DMS79 treated with DMSO at 0.1 percent for 48 hours (cell line): Measurements from ENCODE around the gene AFAP1L1.
A peak's percentile ranks its signal among the peaks of the same experiment; 100 is the strongest.

Experiments used
- DNase-seq: peaks from one replicate; lab custom pipeline; 2025; lab: John Stamatoyannopoulos, UW

AFAP1L1 gene

DNA sequence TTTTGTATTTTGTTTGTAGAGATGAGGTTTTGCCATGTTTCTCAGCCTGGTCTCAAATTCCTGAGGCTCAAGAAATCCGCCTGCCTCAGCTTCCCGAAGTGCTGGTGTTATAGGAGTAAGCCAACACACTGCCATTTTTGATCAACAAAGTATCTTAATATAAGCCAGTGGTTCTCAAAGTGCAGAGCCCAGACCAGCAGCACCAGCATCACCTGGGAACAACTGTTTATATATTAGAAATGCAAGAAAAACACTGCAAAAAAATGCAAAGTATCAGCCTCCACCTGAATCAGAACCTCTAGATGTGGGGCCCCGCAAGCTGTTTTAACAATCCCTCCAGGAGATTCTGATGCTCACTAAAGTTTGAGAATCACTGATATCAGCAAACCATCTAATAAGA lies 101.3 kb downstream of the AFAP1L1 start:
- DNase-seq, result no peak

DNA sequence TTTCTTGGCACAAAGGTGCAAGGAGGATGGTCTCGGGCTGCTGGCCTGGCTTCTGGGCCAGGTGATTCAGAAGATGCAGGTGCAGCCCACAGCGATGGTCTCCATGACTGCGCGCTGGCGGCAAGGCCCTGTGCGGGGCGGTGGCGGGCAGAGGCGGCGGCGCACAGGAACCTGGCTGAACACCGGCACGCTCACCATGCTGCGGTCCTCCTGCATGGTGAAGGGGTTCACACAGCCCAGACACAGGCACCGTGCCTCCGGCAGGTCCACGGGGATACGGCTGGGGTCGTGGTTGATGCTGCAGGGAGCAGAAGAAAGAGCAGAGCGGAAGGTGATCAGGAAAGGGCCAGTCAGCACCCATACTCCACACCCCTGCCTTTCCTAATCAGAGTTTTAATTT lies 102.6 kb downstream of the AFAP1L1 start:
- DNase-seq, result no peak

DNA sequence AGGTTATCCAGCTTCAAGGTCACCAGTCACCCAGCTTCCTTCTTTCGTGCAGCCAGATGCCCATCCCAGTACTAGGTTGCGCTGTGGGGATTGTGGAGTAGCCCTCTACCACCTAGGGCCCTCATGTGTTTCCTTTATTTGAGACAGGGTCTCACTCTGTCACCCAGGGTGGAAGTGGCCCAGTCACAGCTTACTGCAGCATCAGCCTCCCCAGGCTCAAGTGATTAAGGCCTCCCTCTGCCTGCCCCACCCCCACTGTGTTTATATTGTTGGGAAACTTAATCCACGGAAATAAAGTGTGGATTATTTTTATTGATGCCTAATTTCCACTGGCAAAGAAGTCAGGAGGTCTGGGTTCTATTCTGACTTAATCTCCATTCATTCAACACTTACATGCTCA lies 103.1 kb downstream of the AFAP1L1 start:
- DNase-seq, result no peak

DNA sequence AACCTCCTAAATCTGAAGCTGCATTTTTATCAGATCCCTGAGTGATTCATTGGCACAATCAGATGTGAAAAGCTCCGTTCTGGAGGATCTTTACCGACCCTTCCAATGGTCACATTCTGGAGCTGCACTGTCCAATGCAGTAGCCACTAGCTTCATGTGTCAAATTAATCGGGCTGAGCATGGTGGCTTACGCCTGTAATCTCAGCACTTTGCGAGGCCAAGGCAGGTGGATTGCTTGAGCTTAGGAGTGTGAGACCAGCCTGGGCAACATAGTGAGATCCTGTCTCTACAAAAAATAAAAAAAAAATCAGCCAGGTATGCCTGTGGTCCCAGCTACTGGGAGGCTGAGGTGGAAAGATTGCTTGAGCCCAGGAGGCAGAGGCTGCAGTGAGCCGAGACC lies 103.8 kb downstream of the AFAP1L1 start:
- DNase-seq, result no peak

DNA sequence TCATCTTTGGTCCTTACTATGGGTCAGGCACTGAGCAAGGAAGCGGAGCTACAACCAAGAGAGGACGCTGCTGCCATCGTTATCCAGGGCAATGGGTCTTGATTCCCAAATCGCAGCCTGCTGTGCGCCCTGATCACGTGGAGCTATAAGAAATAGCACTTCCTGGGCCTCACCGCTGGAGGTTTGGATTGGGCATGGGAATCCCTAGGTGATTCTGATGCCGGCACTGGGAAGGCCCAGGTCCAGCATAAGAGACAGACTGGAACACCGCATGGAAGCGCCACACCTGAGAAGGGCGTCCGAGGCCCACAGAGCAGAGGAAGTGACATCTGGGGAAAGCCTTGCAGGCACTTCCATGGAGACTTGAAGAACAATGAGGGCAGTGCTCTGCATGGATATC lies 104.4 kb downstream of the AFAP1L1 start:
- no peak for DNase-seq

DNA sequence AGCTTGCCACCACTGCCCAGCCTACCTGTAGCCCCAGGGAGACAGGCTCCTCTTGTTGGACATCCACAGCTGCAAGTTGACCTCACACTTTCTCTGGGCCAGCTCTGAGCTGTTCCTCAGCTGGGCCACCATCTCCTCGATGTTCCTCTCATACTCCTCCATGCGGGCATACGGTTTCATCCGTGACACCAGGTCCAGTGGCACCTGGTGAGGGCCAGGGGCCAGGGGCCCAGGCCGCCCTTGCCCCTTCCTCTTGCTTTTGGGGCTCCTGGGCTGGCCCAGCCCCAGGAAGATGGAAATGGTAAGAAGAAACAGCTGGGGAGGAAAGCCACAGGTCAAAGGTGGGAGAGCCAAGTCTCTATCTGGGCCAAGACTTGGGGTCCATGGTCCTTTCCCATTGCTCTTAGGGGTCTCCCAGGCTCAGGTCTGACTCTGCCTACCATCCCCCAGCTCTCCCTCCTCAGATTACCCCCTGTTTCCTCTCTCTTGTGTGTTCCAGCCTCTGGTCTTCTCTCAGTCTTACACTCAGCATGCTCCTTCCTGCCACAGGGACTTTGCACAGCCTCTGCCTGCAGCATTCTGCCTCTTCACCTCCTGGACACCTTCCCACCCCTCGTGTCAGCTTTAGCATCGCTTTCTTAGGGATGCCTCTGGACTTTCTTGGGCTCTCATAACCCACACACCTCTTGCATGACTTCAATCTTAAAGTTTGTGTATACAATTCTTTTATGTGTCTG lies 105.2 kb downstream of the AFAP1L1 start:
- DNase-seq, result no peak

DNA sequence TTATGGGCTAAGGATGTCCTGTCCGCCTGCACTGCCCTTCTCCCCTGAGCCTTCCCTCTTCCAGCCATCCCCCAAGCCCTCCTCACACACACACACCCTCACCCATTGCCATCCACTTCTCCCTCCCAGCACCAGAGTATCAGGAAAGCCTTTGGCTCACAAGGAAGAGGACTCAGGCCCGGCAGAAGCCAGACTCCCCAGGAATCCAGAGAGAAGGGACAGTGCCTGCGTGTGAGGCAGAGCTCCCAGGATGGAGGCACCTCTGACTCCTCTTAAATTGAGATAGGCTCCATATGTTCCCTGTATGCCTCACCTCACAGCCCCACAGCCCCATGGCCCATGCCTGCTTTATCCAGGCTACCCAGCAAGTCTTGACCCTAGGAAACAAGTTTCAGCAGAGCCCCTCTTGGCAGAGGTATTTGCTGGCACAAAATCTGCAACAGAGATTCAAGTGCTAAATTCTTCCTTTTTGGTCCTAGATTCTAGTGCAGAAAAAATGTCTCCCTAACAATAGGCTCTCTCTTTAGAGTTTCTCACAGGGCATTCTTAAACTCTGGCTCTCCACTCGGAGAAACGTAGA lies 106.7 kb downstream of the AFAP1L1 start:
- no peak for DNase-seq

DNA sequence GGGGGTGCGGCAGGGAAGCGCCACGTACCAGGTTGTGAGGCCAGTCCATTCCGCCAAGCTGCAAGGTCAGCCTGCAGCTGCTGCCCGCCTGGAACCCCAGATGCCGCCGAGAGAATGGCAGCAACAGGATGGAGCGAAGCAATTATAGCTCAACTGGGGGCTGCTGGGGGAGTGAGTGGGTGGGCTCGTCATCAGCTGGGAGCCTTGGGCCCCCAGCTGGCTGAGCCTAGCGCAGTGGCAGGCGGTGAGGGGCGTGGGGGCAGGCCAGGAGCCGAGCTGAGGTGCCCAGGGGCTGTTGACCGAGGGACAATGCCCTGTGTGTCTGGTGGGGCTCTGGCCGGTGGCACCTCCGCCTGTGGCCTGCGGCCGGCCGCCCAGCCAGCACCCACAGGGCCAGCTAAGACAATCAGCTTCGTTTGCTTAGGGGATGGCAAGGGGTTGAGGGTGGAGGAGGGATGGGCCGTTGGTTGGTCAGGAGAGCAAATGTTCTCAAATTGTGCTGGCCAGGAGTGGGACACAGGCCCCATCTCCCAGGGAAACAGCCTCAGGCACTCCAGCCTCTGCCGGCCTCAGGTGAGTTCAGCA lies 107.6 kb downstream of the AFAP1L1 start, which contains the start of gene IL17B:
Gene IL17B (minus strand): TSS at position 116 of the 585 bp plus-strand sequence. CDS start 67 bp downstream, at position 49.
- DNase-seq, result no peak

DNA sequence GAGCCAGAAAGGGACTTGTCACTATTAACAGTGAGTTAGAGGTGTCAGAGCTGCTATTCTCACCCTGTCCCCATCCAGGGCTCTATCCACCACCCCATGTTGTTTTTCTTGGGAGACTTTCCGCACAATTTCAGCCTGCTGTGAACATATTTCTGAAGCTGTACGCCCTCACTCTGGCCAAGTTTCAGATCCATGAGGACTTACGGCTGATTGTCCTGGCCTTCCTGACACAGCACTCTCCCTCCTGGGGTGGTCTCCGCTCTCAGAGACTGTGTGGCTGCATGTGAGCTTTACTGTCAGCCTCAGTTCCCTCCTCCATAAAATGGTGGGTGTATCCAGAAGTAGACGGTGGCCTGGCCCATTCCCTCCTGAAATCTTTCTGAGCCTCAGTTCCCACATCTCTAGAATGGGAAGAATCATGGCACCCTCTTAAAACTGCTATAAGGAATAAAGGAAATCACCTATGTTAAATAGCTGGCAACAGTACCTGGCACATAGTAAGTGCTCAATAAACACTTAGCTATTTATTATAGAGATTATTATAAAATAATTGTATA lies 108.2 kb downstream of the AFAP1L1 start:
- DNase-seq, result no peak

DNA sequence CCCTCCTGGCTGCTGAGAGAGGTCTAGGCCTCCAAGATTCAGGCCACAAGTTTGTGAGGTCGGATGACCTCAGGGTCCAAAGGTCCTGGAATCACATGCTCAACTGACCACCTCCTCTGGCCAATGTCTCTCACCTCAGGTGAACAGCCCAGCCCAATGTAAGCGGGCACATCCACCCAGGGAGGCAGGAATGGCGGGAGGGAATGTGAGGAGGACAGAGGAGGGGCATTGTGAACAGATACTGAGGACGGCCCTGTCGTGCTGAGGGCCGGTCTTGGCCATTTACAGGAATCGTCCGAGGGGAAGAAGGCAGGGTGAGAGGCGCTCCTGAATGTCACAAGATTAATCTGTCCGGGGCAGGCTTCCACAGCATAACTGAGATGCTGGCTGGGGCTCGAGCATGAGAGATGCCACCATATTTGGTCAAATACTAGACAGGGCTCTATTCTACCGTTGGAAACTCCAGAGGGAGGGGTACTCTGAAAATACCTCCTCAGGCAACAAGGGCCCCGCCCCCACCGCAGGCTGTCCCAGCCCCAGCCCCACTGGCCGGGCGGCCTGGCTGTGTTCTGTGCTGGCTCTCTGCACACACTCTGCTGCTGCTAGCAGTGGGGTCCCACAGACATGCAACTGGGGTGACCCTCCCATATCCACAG lies 108.9 kb downstream of the AFAP1L1 start:
- no peak for DNase-seq

DNA sequence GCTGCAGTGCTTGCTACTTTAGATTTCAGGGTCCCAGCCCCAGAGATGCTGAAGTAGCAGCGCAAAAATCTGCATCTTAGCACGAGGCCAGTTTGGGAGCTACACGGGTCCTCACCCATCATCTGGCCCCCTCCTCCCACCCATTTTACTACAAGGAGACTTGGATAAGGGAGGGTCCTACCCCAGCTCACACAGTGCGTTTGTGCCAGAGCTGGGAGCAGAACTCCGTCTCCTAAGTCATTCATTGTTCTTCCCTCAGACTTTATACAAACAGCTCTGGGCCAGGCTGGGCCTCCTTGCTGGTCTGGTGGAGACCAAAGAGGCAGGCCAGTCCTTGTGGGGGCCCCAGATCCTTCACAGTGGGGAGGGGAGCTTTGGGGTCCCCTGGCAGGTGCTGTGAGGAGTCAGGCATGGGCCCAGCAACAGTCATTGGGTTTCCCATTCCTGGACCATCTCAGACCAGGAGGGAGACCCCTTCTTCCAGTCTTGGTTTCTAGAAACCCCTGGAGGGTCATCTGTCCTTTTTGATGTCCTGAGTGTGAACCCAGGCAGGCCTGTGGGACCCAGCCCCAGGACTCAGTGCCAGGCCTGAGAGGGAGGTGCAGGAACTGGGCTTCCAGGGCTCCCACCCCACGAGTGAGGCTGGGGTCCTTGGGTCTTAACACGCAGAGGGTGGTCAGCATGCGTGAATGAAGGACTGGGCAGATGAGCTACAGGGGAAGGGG lies 109.8 kb downstream of the AFAP1L1 start:
- DNase-seq, result no peak

DNA sequence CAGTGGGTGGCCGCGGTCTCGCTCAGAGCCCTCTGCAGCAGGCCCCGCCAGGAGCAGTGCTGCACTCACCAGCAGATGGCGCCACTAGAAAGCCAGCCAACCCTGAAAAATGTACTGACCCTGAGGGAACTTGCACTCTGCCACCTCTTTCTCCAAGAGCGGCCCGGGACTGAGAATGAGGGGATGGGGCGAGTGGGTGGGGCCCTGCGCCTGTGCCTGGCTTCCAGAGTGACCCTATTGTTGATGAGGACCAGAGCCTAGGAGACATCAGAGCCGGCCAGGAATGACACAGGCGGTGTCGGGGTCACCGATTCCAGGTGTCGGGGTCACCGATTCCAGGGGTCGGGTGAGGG lies 110.3 kb downstream of the AFAP1L1 start:
- peak; percentile 5 for DNase-seq

DNA sequence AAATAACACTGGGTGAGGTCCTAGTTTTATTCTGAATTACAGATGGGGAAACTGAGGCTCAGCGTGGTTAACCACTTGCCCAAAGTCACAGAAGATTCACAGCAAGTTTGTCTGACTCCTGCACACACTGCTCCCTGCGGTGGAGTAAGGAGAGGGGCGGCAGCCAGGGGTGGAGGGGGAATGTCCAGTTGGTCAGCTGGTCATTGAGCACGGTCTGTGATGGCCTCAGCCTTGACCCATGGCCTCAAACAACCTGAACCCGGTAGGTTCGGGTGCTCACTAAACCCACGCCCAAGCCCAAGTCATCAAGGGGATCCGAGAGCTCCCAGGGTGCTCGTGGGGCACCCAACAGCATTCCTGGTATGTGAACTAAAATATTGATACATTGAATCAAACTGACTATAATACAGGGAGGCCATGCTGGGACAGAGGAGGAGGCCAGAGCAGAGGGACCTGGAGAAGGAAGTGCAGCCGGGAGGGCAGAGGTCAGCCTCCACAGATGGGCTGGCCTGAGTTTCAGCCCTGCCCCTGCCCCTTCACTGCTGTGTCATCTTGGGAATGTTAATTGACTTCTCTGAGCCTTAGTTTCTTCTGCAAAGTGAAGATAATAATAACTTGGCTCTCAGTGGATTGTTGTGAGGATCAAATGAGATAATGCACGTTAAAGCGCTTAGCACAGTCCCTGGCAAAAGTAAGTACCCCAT lies 111.0 kb downstream of the AFAP1L1 start:
- DNase-seq, result no peak

DNA sequence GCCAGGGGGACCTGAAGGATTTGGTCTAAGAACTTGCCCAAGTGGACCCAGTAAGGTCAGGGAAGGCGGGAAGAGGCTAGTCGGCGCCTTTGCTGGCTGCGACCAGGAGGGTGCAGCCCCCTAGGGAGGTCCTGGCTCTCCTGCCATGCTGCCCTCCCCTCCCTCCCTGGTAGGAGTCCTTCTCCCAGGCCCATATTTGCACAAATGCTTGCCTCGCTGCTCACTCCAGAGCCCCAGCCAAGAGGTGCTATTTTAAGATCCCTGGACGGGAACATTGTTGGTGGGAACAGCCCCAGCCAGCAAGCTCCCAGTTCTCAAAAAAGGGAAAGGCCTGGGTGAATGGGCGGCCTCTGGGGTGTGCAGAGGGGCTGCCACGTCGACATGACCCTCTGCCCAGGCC lies 111.7 kb downstream of the AFAP1L1 start:
- no peak for DNase-seq

DNA sequence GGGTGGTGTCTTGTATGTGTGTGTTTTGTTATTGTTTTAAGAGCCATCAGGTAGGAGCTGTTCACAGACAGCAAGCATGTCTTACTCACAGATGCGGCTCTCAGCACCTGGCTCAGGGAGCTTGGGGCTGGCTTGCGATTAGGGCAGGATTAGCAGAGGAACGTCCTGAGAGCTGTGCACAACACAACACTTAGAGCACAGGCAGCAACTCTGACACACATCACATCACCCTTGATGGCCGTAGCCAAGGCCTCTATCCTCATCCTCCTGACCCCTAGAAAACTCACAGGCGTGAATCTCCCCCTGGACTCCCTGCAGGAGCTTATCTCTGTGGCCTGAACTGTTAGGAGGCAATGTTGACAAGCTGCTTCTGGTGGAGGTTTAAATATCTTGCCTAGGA lies 114.5 kb downstream of the AFAP1L1 start:
- no peak for DNase-seq

DNA sequence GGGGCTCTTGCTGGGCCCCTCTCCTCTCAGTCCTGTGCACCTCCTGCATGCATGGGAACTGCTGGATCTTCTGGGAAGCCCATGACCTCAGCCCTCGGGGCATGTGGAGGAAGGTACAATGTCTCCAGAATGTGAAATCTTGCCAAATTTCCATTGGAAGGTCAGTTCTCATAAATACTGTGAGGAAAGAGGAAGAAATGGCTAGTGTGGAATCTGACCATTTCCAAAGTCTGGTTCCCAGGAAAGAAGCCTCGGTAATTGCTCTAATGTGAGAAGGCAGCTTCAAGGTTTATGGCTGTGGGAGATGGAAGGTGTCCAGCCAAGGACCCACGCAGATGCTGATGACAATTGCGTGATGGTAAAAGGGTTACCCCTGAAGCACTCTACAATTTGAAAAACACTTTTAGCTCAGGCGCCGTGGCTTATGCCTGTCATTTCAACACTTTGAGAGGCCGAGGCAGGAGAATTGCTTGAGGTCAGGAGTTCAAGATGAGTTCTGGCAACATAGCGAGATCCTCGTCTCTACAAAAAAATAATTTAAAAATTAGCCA lies 115.5 kb downstream of the AFAP1L1 start:
- no peak for DNase-seq

DNA sequence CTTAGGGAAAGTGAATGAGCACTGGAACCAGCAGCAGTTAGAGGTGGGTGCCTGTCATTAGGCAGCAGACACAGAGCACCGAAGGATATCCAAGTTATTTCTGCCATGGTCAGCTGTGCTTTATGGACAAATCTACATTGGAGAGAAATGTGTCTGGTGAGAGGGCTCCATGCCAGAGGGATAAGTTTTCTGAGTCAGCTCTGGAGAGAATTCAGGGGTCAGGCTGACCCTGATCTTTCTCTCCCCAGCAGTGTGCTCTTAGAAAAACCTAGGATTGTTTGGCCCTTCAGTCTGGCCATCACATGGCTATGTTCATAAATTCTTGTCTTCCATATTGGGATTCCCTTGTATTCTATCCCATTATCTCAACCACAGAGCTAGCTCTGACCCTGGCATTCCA lies 116.3 kb downstream of the AFAP1L1 start:
- DNase-seq, result no peak

DNA sequence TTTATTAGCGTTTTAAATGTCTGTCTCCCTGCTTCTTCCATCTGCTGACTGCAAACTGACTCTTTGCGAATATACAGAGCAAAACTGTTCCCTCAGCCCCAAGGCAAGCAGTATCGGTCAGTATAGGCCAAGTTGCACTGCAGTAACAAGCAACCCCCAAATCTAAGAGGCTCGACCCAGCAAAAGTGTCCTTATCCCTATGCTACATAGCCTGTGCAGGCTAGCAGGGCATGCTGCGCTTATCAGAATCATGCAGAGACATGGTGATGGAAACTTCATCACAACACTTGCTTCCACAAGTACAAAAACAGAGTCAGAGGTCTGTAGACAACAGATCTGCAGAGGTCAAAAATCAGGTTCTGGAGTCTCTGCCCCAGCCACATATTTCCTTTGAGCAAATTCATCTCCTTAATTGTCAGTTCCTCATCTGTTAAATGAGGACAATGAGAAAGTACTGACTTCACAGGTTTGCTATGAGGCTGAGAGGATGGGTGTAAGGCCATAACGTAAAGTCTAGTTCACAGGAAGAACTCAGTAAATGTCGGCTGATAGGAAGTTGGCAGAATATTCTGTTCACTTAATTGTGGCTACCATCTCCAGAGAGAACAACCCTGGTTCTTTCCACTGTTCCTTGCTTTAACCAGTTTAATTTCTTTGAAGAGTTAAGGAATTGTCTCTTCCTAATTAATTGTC lies 117.0 kb downstream of the AFAP1L1 start:
- no peak for DNase-seq

DNA sequence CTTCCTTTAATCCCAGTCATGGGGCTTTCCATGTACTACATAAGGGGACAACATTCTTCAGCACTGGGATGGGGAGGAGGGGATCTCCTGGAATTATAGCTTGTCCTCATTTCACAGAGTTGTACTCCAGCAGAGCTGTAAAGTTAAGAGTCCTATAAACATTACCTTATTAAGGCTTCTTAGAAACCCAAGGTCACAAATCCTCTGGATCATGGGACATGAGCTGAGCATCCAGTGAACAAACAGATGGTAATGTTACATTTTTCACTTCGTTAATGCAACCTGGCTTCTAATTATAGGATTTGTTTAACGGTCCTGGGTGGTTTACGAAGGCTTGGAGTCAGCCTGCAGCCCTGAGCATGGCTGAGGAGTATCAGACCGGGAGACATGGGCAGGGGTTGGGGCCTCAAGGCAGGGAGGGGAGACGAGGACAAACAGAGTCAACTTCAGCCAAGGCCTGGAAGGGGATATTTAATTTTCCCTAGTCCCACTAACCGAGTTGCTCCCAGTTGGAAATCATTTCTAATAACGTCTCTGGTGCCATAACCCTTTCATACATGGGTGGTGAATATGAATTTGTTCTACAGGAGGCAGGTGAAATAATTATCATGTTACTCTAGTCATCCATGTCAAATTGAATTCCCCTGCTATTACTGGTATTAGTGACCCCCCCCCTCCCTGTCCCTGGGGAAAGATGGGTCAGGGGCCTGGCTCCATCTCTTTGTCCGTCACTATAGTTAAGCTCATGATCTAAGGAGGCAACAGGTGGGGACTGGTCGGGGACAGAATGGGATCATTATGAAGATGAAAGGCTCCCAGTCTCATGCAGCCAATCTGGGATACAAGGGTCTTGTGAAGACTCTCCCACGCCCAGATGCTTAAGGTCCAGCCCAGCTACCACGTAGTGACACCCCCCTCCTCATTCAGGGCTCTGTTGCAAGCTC lies 118.2 kb downstream of the AFAP1L1 start:
- no peak for DNase-seq
